HG03280 (cell line): Measurements from ENCODE around the gene TOX3.

Experiments
- ATAC-seq: cut with Tn5 transposase; IDR thresholded peaks from one replicate; pipeline ENCODE4 v1.9.1; 2021; ENCODE audit warnings: mild to moderate bottlenecking, moderate library complexity; ENCODE audit not compliant: unreplicated experiment

TOX3 gene

GRCh38 chr16:52567193-52567592, 20.2 kb upstream of the TOX3 start:
- no peak for ATAC-seq

GRCh38 chr16:52563767-52564611, 17.0 kb upstream of the TOX3 start:
- ATAC-seq: no peak

- ATAC-seq: no peak
These were observed 15.8 kb upstream of the TOX3 start for GRCh38 chr16:52562770-52563169.

- ATAC-seq: no peak
These were observed 15.2 kb upstream of the TOX3 start for GRCh38 chr16:52561910-52562741.

- ATAC-seq: no peak
These were observed 11.5 kb upstream of the TOX3 start for GRCh38 chr16:52558448-52558847.

GRCh38 chr16:52557236-52557635, 10.3 kb upstream of the TOX3 start:
- no peak for ATAC-seq

- no peak for ATAC-seq
These were observed 9.1 kb upstream of the TOX3 start for GRCh38 chr16:52556083-52556482.

GRCh38 chr16:52555572-52555971, 8.6 kb upstream of the TOX3 start:
- no peak for ATAC-seq

- ATAC-seq: no peak
These were observed 7.4 kb upstream of the TOX3 start for GRCh38 chr16:52554334-52554733.

GRCh38 chr16:52553322-52553721, 6.4 kb upstream of the TOX3 start:
- ATAC-seq: no peak

- no peak for ATAC-seq
These were observed 5.7 kb upstream of the TOX3 start for GRCh38 chr16:52552643-52553042.

- ATAC-seq: no peak
These were observed 2.2 kb upstream of the TOX3 start for GRCh38 chr16:52549011-52549692.

GRCh38 chr16:52548261-52549010, 1.5 kb upstream of the TOX3 start:
- ATAC-seq: no peak

GRCh38 chr16:52547834-52548215, 882 bp upstream of the TOX3 start:
- ATAC-seq: no peak

GRCh38 chr16:52546291-52547003, 496 bp downstream of the TOX3 start:
- no peak for ATAC-seq

- no peak for ATAC-seq
These were observed 1.1 kb downstream of the TOX3 start for GRCh38 chr16:52545898-52546266.

GRCh38 chr16:52545222-52545897, 1.6 kb downstream of the TOX3 start:
- ATAC-seq: no peak

- ATAC-seq: no peak
These were observed 2.2 kb downstream of the TOX3 start for GRCh38 chr16:52544703-52545102.

- ATAC-seq: no peak
These were observed 3.3 kb downstream of the TOX3 start for GRCh38 chr16:52543654-52544053.

- no peak for ATAC-seq
These were observed 6.0 kb downstream of the TOX3 start for GRCh38 chr16:52540910-52541309.
